ENCODE data around the gene FMN2.

- TF ChIP-seq CTCF (IDR thresholded peaks at IDR 0.05) = no peak
- TF ChIP-seq POLR2A (IDR thresholded peaks at IDR 0.05) = no peak
These were observed 143.0 kb downstream of the FMN2 start for GRCh38 chr1:240234485-240235210.

Data from lower leg skin (tissue), 3 donors.